B cell (primary cell): Measurements from ENCODE around the gene HDGFL2.

Experiments used
- CTCF ChIP-seq: fragments of 200-600 bp; IDR thresholded peaks from one replicate; pipeline ENCODE4 v1.8.0; 2022; ENCODE audit warnings: antibody characterized with exemption, mild to moderate bottlenecking
- EZH2 ChIP-seq: IDR thresholded peaks from 2 replicates; pipeline ENCODE4 v1.6.1; 2012; ENCODE audit warnings: borderline replicate concordance, low read depth, mild to moderate bottlenecking, moderate library complexity, low read length; ENCODE audit not compliant: insufficient read depth, poor library complexity, severe bottlenecking

GRCh38 chr19:4503132-4503824 lies 31.2 kb downstream of the HDGFL2 start:
- TF ChIP-seq CTCF (no peak), EZH2 (no peak)
